ENCODE results near the gene SCAPER.
A peak's percentile ranks its signal among the peaks of the same experiment; 100 is the strongest.

The SCAPER gene

GRCh38 chr15:76664411-76664810 lies 240.7 kb downstream of the SCAPER start:
- no peak for DNase-seq

- no peak for DNase-seq
Observed at GRCh38 chr15:76663529-76663928, 241.6 kb downstream of the SCAPER start.

- DNase-seq: no peak
Observed at GRCh38 chr15:76648732-76649444, 256.3 kb downstream of the SCAPER start.

DNA sequence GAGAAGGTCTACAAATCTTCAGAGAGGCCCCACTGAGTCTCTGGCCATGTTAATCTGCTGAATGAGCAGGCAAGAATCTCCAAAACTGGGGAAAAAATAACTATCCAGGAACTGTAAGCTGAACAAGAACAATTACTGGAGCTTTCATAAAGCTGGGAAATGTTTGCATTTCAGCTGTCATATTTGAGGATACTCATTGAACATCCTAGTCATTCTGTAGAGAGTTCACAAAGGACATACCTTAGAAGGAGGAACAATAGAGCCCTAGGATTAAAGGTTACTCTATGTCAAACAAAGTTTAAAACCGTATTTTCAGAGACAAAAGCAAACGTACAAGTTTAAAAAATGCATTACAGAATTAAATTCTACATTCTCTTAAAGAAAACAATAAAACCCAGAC lies 257.5 kb downstream of the SCAPER start:
- no peak for DNase-seq

- no peak for DNase-seq
Observed at GRCh38 chr15:76644646-76645045, 260.5 kb downstream of the SCAPER start.

DNA sequence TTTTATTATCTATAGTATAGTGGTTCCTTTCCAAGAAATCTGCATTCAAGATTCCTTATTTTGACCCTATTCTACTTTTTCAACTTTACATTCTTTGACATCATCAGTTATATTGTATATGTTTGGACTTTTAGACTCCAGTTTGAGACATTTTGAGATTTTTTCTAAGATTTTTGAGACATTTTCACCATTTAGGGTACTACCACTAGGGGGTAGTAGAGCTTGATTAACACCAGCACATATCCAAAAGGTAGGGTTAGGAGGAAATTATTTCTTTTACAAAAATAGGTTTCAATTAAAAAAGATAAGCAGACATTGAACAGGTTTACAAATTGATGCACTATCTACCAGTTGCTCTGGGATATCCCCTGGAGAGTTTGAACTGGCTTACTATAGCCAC lies 262.5 kb downstream of the SCAPER start:
- no peak for DNase-seq

DNA sequence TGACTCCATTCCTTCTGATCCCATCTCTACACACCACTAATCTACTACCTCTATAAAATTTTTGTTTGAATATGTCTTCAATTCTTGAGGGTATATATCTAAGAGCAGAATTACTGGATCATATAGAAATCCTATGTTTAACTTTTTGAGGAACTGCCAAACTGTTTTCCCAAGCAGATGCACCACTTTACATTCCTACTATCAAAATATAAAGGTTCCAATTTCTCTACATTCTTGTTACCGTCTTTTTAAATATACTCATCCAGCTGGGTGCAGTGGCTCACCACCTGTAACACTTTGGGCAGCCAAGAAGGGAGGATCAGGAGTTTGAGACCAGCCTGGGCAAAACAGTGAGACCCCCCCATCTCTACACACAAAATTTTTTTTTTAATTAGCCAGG lies 268.0 kb downstream of the SCAPER start:
- no peak for DNase-seq

DNA sequence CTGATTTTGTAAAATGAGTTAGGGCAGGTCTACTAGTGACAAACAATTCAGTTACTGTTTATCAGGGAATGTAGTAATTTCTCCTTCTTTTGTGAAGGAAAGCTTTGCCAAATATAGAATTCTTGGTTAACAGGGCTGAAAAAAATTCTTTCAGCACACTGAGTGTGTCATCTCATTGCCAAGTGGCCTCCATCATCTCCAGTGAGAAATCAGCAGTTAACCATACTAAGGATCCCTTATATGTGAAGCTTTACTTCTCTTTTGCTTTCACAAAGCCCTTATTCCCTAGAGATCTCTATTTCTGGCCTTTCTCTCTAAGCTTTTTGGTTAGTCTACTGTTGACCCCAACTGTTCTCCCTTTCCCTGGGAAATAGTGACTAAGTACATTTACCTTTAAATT lies 269.1 kb downstream of the SCAPER start:
- no peak for DNase-seq

- no peak for DNase-seq
Observed at GRCh38 chr15:76626611-76627010, 278.5 kb downstream of the SCAPER start.

DNA sequence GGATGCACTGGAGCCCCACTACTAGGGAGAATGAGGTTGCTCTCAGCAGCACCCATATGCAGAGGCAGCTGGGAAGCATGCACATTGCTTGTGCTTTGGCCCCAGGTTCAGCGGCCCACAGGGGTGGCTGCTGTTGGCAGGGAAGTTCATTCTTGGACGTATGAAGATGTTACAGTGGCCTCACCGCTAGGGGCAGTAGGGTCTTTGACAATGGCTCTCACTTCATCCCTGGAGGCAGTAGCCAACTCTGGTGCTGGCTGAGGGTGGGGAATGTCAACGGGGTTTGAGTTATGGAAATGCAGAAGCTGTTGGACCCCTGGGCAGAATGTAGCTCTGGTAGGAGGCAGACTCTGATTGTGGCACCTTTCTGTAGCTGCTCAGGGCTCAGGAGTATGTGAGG lies 279.9 kb downstream of the SCAPER start:
- DNase-seq: no peak

- no peak for DNase-seq
Observed at GRCh38 chr15:76614725-76615124, 290.4 kb downstream of the SCAPER start.

- no peak for DNase-seq
Observed at GRCh38 chr15:76588811-76589747, 316.1 kb downstream of the SCAPER start.

DNA sequence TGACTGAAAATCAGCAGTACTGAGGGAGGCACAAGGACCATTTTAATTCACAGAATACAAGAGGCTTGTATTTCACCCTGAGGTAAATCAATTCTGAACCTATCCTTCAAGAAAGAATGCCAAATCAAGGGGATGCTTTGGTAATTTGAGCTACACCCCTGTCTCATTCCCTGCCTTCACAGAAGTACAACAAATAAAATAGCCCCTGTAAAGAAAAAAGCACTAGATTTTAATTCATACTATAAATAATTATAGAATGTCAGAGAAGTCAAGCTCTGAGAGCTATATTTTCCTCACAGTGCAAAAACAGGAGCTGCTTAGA lies 319.6 kb downstream of the SCAPER start:
- DNase-seq: no peak

DNA sequence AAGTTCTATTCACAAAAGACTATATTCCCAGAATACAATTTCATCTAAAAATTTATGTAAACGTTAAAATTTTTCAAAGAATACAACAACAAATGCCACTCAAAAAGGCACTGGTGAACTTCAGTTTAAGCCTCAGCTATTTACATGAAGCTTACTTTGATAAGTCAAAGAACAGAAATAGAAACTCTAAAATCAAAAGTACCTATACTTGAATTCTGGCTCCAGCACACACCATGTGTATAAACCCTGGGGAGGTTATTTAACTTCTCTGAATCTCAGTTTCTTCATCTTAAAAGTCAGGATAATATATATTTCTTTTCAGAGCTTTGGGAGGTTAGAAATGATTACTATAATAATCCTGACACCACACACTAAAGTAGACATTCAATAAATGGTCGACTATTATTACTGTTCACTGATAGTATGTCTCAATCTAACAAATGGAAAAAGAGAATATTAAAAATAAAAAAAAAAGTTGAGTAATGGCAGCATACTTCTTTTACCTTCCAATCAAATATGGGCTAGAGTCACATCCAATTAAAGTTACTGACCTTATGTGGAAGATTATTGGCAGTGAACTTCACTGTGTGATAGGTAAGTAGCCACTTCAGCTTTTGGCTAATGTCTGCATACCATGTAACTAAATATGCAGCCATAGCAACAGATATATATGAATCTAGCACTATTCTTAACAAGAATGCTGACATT lies 320.1 kb downstream of the SCAPER start:
- no peak for DNase-seq

DNA sequence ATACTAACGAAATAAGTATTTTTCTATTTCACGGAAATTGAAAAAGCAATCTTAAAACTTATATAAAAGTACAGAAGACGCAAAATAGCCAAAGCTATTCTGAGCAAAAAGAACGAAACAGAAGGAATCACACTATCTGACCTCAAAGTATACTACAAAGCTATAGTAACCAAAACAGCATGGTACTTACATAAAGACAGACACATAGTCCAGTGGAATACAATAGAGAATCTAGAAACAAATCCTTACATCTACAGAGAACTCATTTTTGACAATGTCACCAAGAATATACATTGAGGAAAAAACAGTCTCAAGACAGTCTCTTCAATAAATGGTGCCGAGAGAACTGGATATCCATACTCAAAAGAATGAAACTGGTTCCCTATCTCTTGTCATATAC lies 322.6 kb downstream of the SCAPER start:
- no peak for DNase-seq

DNA sequence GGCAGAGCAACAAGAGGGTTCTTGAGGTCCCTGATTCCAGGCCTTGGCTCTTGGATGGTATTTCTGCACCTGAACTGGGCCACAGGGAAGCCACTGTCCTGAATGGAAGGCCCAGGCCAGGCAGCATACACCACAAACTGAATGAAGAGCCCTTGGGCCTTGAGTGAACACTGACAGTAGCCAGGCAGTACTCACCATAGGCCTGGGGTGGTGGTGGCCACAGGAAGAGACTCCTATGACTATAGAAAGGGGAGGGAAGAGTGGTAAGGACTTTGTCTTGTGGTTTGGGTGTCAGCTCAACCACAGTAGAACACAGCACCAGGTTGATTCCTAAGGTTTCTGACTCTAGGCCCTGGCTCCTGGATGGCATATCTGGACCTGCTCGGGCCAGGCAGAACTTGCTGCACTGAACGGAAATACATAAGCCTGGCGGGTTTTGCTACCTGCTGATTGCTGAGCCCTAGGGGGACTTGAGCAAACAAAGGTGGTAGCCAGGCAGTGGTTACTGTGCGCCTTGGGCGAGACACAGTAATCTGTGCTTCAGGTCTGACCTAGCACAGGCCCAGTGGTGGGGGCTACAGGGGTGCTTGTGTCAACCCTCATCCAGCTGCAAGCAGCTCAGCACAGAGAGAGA lies 327.1 kb downstream of the SCAPER start:
- DNase-seq: no peak

DNA sequence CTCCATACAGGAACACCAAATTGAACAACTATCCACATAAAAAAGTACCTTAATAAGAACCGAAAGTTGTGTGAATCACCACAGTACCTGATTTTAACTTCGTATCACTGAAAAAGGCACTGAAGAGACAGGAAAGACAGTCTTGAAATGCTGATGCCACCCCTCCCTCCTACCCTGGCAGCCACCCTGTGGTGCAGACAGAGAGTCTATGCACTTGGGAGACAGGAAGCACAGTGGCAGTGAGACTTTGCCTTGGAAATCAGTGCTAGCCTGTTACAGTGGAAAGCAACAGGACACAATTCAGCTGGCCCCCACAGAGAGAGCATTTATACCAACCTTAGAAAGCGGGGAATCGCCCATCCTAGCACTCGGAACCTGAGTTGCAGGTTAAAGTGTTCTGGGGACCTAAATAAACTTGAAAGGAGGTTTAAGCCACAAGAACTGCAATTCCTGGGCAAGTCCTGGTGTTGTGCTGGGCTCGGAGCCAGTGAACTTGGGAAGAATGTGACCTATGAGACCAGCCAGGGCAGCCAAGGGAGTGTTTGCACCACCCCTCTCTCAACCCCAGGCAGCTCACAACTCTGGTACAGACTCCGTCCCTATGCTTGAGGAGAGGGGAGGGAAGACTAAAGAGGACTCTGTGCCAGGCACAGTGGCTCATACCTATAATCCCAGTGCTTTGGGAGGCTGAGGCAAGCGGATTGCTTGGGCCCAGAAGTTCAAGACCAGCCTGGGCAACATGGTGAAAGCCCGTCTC lies 328.4 kb downstream of the SCAPER start:
- DNase-seq: peak; percentile 57

- DNase-seq: no peak
Observed at GRCh38 chr15:76575679-76576078, 329.5 kb downstream of the SCAPER start.

GRCh38 chr15:76575274-76575673 lies 329.9 kb downstream of the SCAPER start:
- no peak for DNase-seq

DNA sequence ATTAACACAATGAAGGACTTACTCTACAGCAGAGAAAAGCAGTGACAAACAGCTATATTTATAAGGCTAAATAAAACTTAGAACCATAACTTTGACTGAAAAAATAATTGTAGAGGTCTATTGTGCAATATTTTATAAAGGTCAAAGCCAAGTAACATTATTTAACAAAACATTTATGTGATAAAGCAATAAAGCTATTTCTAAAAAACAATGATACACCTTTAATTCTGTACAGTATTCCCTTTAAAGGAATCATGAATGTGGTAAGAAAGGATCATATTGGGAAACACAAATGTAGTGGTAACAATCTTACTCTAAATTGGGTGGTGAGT lies 332.2 kb downstream of the SCAPER start:
- DNase-seq: no peak

GRCh38 chr15:76566276-76566675 lies 338.9 kb downstream of the SCAPER start:
- DNase-seq: peak; percentile 42

GRCh38 chr15:76565366-76565765 lies 339.8 kb downstream of the SCAPER start:
- peak; percentile 7 for DNase-seq

DNA sequence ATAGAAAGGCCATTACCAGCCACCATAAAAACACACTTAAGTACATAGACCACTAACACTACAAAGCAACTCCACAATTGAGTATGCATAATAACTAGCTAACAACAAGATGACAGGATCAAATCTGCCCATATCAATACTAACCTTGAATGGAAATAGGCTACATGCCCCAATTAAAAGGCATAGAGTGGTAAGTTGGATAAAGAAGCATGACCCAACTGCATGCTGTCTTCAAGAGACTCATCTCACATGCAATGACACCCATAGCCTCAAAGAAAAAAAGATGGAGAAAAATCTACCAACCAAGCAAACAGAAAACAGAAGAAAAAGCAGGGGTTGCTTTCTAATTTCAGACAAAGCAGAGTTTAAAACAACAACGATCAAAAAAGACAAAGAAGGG lies 349.9 kb downstream of the SCAPER start:
- DNase-seq: no peak

Measured in fibroblast of upper back skin (primary cell).